ENCODE measurements around the gene HBS1L. TPM values are rescaled to one million over a fixed set of nuclear protein-coding genes. Genes with fewer than 3 reads are reported as not detected.

HBS1L gene
- total and polyA plus RNA-seq, 9 donors = 25.4 to 68.1 (median 55.9) TPM

DNA sequence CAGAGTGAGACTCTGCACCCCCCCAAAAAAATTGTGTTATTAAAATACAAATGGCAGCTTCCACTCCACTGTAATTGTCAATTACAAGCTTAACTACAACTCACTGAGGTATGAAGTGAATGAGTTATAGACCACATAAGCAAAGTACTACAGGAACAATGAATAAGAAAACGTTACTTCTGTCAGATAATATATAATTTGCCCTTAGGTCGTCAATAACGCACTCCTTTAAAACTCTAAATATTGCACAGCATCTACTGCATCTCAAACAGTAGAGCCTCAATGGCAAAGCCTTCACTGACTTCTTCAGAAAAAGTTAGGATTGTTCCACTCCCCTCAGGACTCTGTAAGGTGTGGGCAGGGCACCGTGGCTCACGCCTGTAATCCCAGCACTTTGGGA is 2.0 kb upstream of the HBS1L start:
- Histone ChIP-seq H3K4me3 (no peak overlapping the region), H3K9me3 (no peaks in the 10 kb centered on the region), H3K27me3 (no peaks in the 10 kb centered on the region), H3K36me3 (no peaks in the 10 kb centered on the region), H3K27ac (no peak overlapping the region), H3K4me1 (ENCODE audit: insufficient read depth) (no peaks in the 10 kb centered on the region)
- TF ChIP-seq EP300 (IDR thresholded peaks at IDR 0.05) (no peak), POLR2A (IDR thresholded peaks at IDR 0.05) (no peak)
- TF ChIP-seq, protein P1, sequence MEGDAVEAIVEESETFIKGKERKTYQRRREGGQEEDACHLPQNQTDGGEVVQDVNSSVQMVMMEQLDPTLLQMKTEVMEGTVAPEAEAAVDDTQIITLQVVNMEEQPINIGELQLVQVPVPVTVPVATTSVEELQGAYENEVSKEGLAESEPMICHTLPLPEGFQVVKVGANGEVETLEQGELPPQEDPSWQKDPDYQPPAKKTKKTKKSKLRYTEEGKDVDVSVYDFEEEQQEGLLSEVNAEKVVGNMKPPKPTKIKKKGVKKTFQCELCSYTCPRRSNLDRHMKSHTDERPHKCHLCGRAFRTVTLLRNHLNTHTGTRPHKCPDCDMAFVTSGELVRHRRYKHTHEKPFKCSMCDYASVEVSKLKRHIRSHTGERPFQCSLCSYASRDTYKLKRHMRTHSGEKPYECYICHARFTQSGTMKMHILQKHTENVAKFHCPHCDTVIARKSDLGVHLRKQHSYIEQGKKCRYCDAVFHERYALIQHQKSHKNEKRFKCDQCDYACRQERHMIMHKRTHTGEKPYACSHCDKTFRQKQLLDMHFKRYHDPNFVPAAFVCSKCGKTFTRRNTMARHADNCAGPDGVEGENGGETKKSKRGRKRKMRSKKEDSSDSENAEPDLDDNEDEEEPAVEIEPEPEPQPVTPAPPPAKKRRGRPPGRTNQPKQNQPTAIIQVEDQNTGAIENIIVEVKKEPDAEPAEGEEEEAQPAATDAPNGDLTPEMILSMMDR (IDR thresholded peaks at IDR 0.05) = no peak
- intact Hi-C loops (cut with DNase I) = no loop called here
- no peak for DNase-seq
- 85 to 90% (median 89%) methylated on average over 5 of the region's 5 CpGs for WGBS, 3 donors

DNA sequence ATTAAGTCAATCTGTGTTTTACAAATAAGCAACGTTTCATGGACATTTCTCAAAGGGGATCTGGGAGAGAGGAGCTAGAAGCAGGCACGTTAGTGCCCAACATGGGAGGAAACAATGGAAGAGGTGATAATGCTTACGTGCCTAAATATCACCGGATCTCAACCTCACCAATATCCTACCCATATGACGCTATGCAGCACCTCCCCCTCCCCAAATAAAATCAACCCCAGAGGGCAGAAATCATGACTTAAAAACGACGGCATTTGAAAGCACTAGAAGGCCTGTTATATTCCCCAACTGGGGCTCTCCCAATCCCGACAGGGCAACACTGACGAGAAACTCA is 425 bp downstream of the HBS1L start:
- intact Hi-C loops (cut with DNase I) = no loop called here
- H3K36me3 ChIP-seq = no peaks in the 10 kb centered on the region
- no peaks in the 10 kb centered on the region for H3K27me3 ChIP-seq
- H3K9me3 ChIP-seq = no peaks in the 10 kb centered on the region
- no peak for TF ChIP-seq EP300 (IDR thresholded peaks at IDR 0.05)
- TF ChIP-seq, protein P1 (IDR thresholded peaks at IDR 0.05) = no peak
- no peak for TF ChIP-seq POLR2A (IDR thresholded peaks at IDR 0.05)
- H3K4me1 ChIP-seq (ENCODE audit: insufficient read depth) = peaks cover 1% of the 10 kb centered on the region
- peak overlapping the region in 1 of 2 donors; percentile 80 for H3K27ac ChIP-seq
- WGBS, 3 donors = 0 to 1% (median 0%) methylated on average over 9 of the region's 9 CpGs
- no peak for DNase-seq
- peak overlapping the region; percentile 79 for H3K4me3 ChIP-seq

DNA sequence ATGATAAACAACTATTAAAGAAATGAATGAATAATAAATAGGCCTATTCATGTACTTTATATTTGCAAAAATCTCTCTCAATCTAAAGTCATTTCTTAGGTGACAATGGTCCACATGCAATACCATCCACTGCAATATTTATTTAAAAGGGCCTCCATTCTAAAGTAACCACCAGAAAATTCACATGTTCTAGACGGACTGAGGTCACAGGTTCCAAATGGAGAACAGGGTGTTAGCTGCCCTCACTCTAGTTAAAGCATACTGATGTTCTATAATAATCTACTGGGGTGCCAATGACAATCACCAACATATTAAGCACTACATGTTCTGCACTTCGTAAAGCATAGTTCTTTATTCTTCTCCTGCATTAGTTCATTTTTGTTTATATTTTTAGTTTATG is 1.2 kb downstream of the HBS1L start:
- DNase-seq = no peak
- Histone ChIP-seq H3K36me3 (no peaks in the 10 kb centered on the region), H3K4me1 (ENCODE audit: insufficient read depth) (peaks cover 1% of the 10 kb centered on the region), H3K9me3 (no peaks in the 10 kb centered on the region), H3K4me3 (peak overlapping the region; percentile 79), H3K27me3 (no peaks in the 10 kb centered on the region), H3K27ac (no peak overlapping the region)
- WGBS, 3 donors = 14 to 36% (median 20%) methylated on average over 2 of the region's 2 CpGs
- TF ChIP-seq EP300 (IDR thresholded peaks at IDR 0.05) (no peak), POLR2A (IDR thresholded peaks at IDR 0.05) (no peak)
- TF ChIP-seq, protein P1 (IDR thresholded peaks at IDR 0.05) = no peak
- intact Hi-C loops (cut with DNase I) = no loop called here

DNA sequence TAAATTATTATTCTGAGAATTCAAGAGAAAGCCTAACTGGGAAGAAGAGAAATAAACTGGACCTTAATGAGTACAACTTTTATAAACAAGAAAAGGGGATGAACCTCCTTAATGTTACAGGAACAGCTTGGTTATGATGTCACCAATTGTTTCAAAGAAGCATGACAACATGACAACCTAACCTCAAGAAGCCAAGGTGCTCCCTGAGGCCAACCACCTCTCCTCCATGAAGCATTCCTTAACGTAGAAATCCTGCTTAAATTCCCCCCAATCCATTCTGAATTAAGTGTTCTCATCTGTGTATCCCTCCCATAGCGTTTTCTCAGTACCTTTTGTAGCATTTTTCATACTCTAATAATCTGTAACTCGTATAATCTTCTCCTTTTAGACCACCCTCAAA is 1.7 kb downstream of the HBS1L start:
- intact Hi-C loops (cut with DNase I) = no loop called here
- 39 to 50% (median 43%) methylated on average over 3 of the region's 3 CpGs for WGBS, 3 donors
- H3K4me3 ChIP-seq = no peak overlapping the region

More for the DNA sequence above, 1.7 kb downstream of the HBS1L start:
- Histone ChIP-seq H3K27ac (no peak overlapping the region), H3K4me1 (ENCODE audit: insufficient read depth) (peaks cover 1% of the 10 kb centered on the region), H3K27me3 (no peaks in the 10 kb centered on the region), H3K36me3 (no peaks in the 10 kb centered on the region), H3K9me3 (no peaks in the 10 kb centered on the region)
- DNase-seq = no peak
- TF ChIP-seq, protein P1 (IDR thresholded peaks at IDR 0.05) = no peak
- TF ChIP-seq EP300 (IDR thresholded peaks at IDR 0.05) (no peak), POLR2A (IDR thresholded peaks at IDR 0.05) (no peak)

Measured in ovary (tissue), 9 donors.